MCF 10A (cell line): Measurements from ENCODE around the gene MAGI3. TPM values are rescaled to one million over a fixed set of nuclear protein-coding genes. Genes with fewer than 3 reads are reported as not detected.
"Not testable (repeated sequence)": the region's sequence is repeated elsewhere in the genome, so short reads cannot be mapped to it uniquely, and the experiment has no call there.

Experiments
- BruUV-seq: library from RNA; stranded (reverse); fragments of 400-500 nt; replicated peaks from 2 replicates; lab custom pipeline; 2021; lab: Mats Ljungman, UMichigan
- CTCF ChIA-PET: fragments of 300-600 bp; sonication (Branson Sonifier 250); formaldehyde crosslinking; extraction: SDS; loops from one replicate; lab custom pipeline; 2021; ENCODE audit warnings: antibody characterized with exemption, inconsistent platforms; lab: Yijun Ruan, JAX
- POLR2A ChIA-PET: fragments of 300-600, 350-650 bp; sonication (Branson Sonifier 250); formaldehyde crosslinking; extraction: SDS; loops from one replicate; lab custom pipeline; 2020; ENCODE audit warnings: antibody characterized with exemption, inconsistent platforms; lab: Yijun Ruan, JAX
- DNase-seq: peaks from one replicate; pipeline ENCODE4 v3.0.0-alpha.2; 2018; ENCODE audit not compliant: unreplicated experiment
- H3K27ac Mint-ChIP-seq: one replicate; pipeline ENCODE4 v1.8.0; 2022; ENCODE audit warnings: mild to moderate bottlenecking, low read depth, mixed read lengths; ENCODE audit not compliant: unreplicated experiment
- H3K27me3 Mint-ChIP-seq: one replicate; pipeline ENCODE4 v1.8.0; 2022; ENCODE audit warnings: mixed read lengths; ENCODE audit not compliant: insufficient read depth, unreplicated experiment
- H3K36me3 Mint-ChIP-seq: one replicate; pipeline ENCODE4 v1.8.0; 2022; ENCODE audit warnings: mild to moderate bottlenecking, moderate library complexity, mixed read lengths; ENCODE audit not compliant: insufficient read depth, unreplicated experiment
- H3K4me1 Mint-ChIP-seq: one replicate; pipeline ENCODE4 v1.8.0; 2022; ENCODE audit warnings: mixed read lengths; ENCODE audit not compliant: insufficient read depth, unreplicated experiment
- H3K4me3 Mint-ChIP-seq: one replicate; pipeline ENCODE4 v1.8.0; 2022; ENCODE audit warnings: mild to moderate bottlenecking, moderate library complexity, mixed read lengths; ENCODE audit not compliant: unreplicated experiment
- H3K9me3 Mint-ChIP-seq: one replicate; pipeline ENCODE4 v1.8.0; 2022; ENCODE audit warnings: mixed read lengths; ENCODE audit not compliant: unreplicated experiment
- intact Hi-C: fragments of 100-400 bp; cut with micrococcal nuclease; formaldehyde crosslinking; loops from 2 replicates; pipeline ENCODE4 v1.14.1; 2022
- total RNA-seq: library from RNA; stranded (reverse); gene quantifications from 2 replicates; pipeline ENCODE4 v1.2.3, GENCODE V29; 2022
- TF ChIP-seq, protein P1 (sequence below): fragments of 200-600 bp; IDR thresholded peaks from one replicate; pipeline ENCODE4 v1.8.0; 2022; ENCODE audit warnings: antibody characterized with exemption, mild to moderate bottlenecking; ENCODE audit not compliant: unreplicated experiment

Gene MAGI3
- total RNA-seq, 1 experiment from 2014 or later = 14.3 TPM

DNA sequence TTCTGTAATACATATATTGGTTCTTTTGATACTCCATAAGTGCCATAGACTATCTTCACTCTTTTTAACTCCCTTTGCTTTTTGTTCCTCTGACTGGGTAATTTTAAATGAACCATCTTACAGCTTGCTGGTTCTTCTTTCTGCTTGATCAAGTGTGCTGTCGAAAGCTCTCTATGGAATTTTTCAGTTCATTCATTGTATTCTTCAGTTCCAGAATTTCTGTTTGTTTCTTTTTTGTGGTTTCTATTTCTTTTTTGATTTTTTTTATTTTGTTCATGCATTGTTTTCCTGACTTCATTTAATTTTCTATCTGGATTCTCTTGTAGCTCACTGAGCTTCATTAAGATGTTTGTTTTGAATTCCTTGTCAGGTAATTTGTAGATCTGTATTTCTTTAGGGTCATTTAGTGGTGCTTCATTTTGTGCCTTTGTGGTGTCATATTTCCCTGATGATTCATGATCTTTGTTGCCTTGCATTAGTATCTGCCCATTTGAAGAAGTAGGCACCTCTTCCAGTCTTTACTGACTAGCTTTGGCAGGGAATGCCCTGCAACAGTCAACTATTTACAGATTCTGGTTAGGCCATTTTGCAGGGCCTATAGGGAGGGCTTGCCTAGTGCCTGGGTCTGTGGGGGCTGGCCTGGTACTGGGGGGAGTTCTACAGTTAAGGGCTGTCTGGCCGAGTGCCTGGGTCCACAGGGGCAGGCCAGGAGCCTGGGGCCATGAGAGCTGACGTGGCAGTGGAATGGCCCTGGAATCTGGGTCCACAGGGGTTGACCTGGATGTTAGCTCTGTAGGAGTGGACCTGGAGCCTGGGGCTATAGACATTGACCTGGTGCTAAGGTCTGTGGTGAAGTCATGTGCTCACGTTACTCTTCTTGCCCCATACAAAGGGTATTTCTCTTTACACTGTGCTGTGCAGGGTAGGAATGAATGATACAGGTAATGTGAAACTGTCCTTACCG is 89.7 kb downstream of the MAGI3 start:
- no peaks in the 10 kb centered on the region for H3K4me1 Mint-ChIP-seq
- H3K27me3 Mint-ChIP-seq = no peaks in the 10 kb centered on the region
- peaks cover 3% of the 10 kb centered on the region for H3K36me3 Mint-ChIP-seq
- no peak overlapping the region for H3K4me3 Mint-ChIP-seq
- DNase-seq = peak; percentile 44
- TF ChIP-seq, protein P1, sequence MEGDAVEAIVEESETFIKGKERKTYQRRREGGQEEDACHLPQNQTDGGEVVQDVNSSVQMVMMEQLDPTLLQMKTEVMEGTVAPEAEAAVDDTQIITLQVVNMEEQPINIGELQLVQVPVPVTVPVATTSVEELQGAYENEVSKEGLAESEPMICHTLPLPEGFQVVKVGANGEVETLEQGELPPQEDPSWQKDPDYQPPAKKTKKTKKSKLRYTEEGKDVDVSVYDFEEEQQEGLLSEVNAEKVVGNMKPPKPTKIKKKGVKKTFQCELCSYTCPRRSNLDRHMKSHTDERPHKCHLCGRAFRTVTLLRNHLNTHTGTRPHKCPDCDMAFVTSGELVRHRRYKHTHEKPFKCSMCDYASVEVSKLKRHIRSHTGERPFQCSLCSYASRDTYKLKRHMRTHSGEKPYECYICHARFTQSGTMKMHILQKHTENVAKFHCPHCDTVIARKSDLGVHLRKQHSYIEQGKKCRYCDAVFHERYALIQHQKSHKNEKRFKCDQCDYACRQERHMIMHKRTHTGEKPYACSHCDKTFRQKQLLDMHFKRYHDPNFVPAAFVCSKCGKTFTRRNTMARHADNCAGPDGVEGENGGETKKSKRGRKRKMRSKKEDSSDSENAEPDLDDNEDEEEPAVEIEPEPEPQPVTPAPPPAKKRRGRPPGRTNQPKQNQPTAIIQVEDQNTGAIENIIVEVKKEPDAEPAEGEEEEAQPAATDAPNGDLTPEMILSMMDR = no peak
- BruUV-seq = no TSS peak
- intact Hi-C loops = no loop called here
- peaks cover 27% of the 10 kb centered on the region for H3K9me3 Mint-ChIP-seq
- H3K27ac Mint-ChIP-seq = peak overlapping the region; percentile 52
- POLR2A ChIA-PET = no interaction called here
- CTCF ChIA-PET = interaction anchor here (0.7 kb wide), 1 partner anchor 143 kb away, joined by 3 read pairs; no protein-coding TSS in a partner anchor

DNA sequence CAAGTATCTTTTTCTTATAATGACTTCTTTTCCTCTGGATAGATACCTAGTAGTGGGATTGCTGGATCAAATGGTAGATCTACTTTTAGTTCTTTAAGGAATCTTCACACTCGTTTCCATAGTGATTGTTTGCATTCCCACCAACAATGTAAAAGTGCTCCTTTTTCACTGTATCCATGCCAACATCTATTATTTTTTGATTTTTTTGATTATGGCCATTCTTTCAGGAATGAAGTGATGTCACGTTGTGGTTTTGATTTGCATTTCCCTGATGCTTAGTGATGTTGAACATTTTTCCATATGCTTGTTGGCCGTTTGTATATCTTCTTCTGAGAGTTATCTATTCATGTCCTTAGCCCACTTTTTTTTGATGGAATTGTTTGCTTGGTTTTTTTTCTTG is 94.8 kb downstream of the MAGI3 start:
- H3K27me3 Mint-ChIP-seq, H3K4me1 Mint-ChIP-seq, H3K36me3 Mint-ChIP-seq, BruUV-seq, POLR2A ChIA-PET, CTCF ChIA-PET, H3K27ac Mint-ChIP-seq, H3K4me3 Mint-ChIP-seq, intact Hi-C loops, DNase-seq: not testable (repeated sequence)
- H3K9me3 Mint-ChIP-seq = peaks cover 18% of the 10 kb centered on the region

DNA sequence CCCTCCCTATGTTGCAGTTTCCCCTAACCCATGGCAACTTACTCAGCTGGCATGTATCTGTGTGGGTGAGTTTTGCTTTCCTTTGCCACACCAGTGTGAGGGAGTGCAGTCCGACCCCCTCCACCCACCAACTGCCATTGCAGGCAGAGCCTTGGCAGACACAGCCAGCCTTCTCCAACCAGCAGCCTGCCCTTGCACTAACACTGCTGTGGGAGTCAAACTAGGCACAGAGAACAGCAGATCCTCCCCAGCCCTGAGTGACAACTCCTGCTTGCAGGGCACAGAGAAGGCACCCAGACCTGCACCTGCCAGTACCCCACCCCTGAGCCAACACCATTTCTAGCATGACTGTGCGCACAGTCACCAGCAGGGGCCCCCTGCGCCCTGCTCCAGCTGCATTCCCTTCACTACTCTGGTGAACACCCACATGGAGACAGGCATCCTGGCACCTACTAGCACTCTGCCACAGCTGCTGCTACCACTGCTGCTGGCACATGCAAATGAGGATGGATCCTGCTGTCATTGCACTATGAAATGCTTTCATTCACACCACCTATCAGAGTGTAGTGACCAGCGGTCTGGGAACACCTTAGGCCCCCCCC is 98.4 kb downstream of the MAGI3 start:
- TF ChIP-seq, protein P1 = no peak
- no TSS peak for BruUV-seq
- peak; percentile 1 for DNase-seq
- Mint-ChIP-seq H3K4me1 (no peaks in the 10 kb centered on the region), H3K4me3 (no peak overlapping the region), H3K27me3 (no peaks in the 10 kb centered on the region), H3K27ac (no peak overlapping the region), H3K36me3 (peaks cover 6% of the 10 kb centered on the region), H3K9me3 (peaks cover 36% of the 10 kb centered on the region)
- ChIA-PET CTCF (interaction anchor here (0.6 kb wide), 1 partner anchor 121 kb away, joined by 3 read pairs; no protein-coding TSS in a partner anchor), POLR2A (no interaction called here)
- intact Hi-C loops = no loop called here

DNA sequence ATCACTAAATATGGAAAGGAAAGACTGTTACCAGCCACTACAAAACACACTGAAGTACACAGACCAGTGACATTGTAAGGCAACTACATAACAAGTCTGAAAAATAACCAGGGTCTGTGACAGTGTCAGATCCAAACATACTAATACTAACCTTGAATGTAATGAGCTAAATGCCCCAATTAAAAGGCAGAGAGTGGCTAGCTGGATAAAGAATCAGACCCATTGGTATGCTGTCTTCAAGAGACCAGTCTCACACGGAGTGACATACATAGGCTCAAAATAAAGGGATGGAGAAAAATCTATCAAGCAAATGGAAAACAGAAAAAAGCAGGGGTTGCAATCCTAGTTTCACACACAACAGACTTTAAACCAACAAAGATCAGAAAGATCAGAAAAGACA is 100.1 kb downstream of the MAGI3 start:
- ChIA-PET POLR2A (no interaction called here), CTCF (no interaction called here)
- no peak for DNase-seq
- TF ChIP-seq, protein P1 = no peak
- Mint-ChIP-seq H3K4me1 (no peaks in the 10 kb centered on the region), H3K27me3 (no peaks in the 10 kb centered on the region), H3K36me3 (no peaks in the 10 kb centered on the region), H3K27ac (no peak overlapping the region), H3K4me3 (no peak overlapping the region), H3K9me3 (peaks cover 39% of the 10 kb centered on the region)
- intact Hi-C loops = no loop called here
- no TSS peak for BruUV-seq
